Natural killer cell (primary cell): ENCODE results near the gene NALF2. TPM values are rescaled to one million over a fixed set of nuclear protein-coding genes. Genes with fewer than 3 reads are reported as not detected.

Experiments used
- ATAC-seq, 3 donors: fragments of 150-1000 bp in 2 of 3; fragments of 200-7000 bp in 1 of 3; cut with Tn5 transposase; 1 replicate in 1 of 3; 2 replicates in 2 of 3; pipeline ENCODE4 v1.10.0; 2021; ENCODE audit warnings: mild to moderate bottlenecking in 2 of 3, moderate library complexity in 2 of 3
- DNase-seq, 2 donors: peaks; one replicate each; pipeline versions ENCODE4 v3.0.0 to v3.0.0-alpha.2; 2013 to 2021; ENCODE audit warnings: mixed read lengths in 1 of 2
- H3K27ac ChIP-seq: one replicate; pipeline ENCODE4 v1.5.1; 2013; ENCODE audit warnings: mild to moderate bottlenecking, low read length
- H3K27me3 ChIP-seq: one replicate; pipeline ENCODE4 v1.6.1; 2013; ENCODE audit warnings: low read length; ENCODE audit not compliant: control insufficient read depth, insufficient read depth
- H3K36me3 ChIP-seq: one replicate; pipeline ENCODE4 v1.6.1; 2013; ENCODE audit warnings: low read length; ENCODE audit not compliant: control insufficient read depth, insufficient read depth
- H3K4me1 ChIP-seq: one replicate; pipeline ENCODE4 v1.6.1; 2013; ENCODE audit warnings: low read length; ENCODE audit not compliant: control insufficient read depth, insufficient read depth
- H3K4me3 ChIP-seq: one replicate; pipeline ENCODE4 v1.5.1; 2013; ENCODE audit warnings: low read length
- H3K9me3 ChIP-seq: one replicate; pipeline ENCODE4 v1.6.1; 2013; ENCODE audit warnings: low read length; ENCODE audit not compliant: control insufficient read depth, insufficient read depth
- H3K27ac Mint-ChIP-seq, 2 donors: one replicate each; pipeline ENCODE4 v1.8.0; 2022; ENCODE audit warnings: mild to moderate bottlenecking in 2 of 2, mixed read lengths in 2 of 2, moderate library complexity in 1 of 2
- H3K27me3 Mint-ChIP-seq, 2 donors: one replicate each; pipeline ENCODE4 v1.8.0; 2022; ENCODE audit warnings: low read depth in 2 of 2, mixed read lengths in 2 of 2
- H3K36me3 Mint-ChIP-seq: one replicate; pipeline ENCODE4 v1.8.0; 2022; ENCODE audit warnings: mixed read lengths
- H3K4me1 Mint-ChIP-seq, 2 donors: one replicate each; pipeline ENCODE4 v1.8.0; 2022; ENCODE audit warnings: mixed read lengths in 2 of 2
- H3K4me3 Mint-ChIP-seq: one replicate; pipeline ENCODE4 v1.8.0; 2022; ENCODE audit warnings: mild to moderate bottlenecking, moderate library complexity, mixed read lengths
- H3K9me3 Mint-ChIP-seq, 2 donors: one replicate each; pipeline ENCODE4 v1.8.0; 2022; ENCODE audit warnings: mixed read lengths in 2 of 2
- CTCF ChIP-seq: fragments of 200-600 bp; IDR thresholded peaks from one replicate; pipeline ENCODE4 v1.8.0; 2022; ENCODE audit warnings: antibody characterized with exemption
- WGBS: methylation state at CpG from one replicate; pipeline ENCODE4 v1.1.7; 2013; ENCODE audit warnings: missing lambda C conversion rate; ENCODE audit not compliant: insufficient coverage; 5-methylcytosine and 5-hydroxymethylcytosine counted together
- intact Hi-C: fragments of 100-400 bp; cut with micrococcal nuclease; formaldehyde crosslinking; loops from one replicate; pipeline ENCODE4 v1.14.2; 2022
- total RNA-seq, 4 donors: library from RNA; stranded (reverse); fragments of 120-200 nt in 1 of 4; gene quantifications; one replicate each; pipeline versions ENCODE4 v1.2.3 to v1.2.4, GENCODE V29; 2013 to 2022

The NALF2 gene
- total RNA-seq, 3 donors from 2014 or later (not counting 1 experiment from before 2014, with no cell fraction given): not detected

- DNase-seq (no peak), ATAC-seq (no peak)
- no peak for TF ChIP-seq CTCF
- 80% methylated on average over 6 of the region's 8 CpGs for WGBS
- H3K4me1 ChIP-seq: no peaks in the 10 kb centered on the region
- no peak overlapping the region for H3K27ac ChIP-seq
- intact Hi-C loops: no loop called here
- Mint-ChIP-seq H3K27ac (no peak overlapping the region), H3K4me3 (no peak overlapping the region), H3K4me1 (no peaks in the 10 kb centered on the region), H3K27me3 (peaks cover 0 to 8% of the 10 kb centered on the region in 2 donors), H3K36me3 (no peaks in the 10 kb centered on the region), H3K9me3 (no peaks in the 10 kb centered on the region)
- no peaks in the 10 kb centered on the region for H3K27me3 ChIP-seq
- H3K9me3 ChIP-seq: no peaks in the 10 kb centered on the region
- H3K4me3 ChIP-seq: no peak overlapping the region
- H3K36me3 ChIP-seq: no peaks in the 10 kb centered on the region
Observed at GRCh38 chrX:69531031-69531755, 27.1 kb downstream of the NALF2 start.

- Histone ChIP-seq H3K4me3 (no peak overlapping the region), H3K27me3 (no peaks in the 10 kb centered on the region), H3K4me1 (peaks cover 7% of the 10 kb centered on the region), H3K27ac (no peak overlapping the region), H3K36me3 (no peaks in the 10 kb centered on the region), H3K9me3 (no peaks in the 10 kb centered on the region)
- H3K4me3 Mint-ChIP-seq: no peak overlapping the region
- intact Hi-C loops: loop anchor here (5.0 kb wide), 1 partner anchor 562 kb away; no protein-coding TSS in a partner anchor
- no peak for DNase-seq
- peaks cover 8 to 13% of the 10 kb centered on the region in 2 donors for H3K4me1 Mint-ChIP-seq
- H3K9me3 Mint-ChIP-seq: no peaks in the 10 kb centered on the region
- H3K27me3 Mint-ChIP-seq: peaks cover 4 to 21% of the 10 kb centered on the region in 2 donors
- no peak overlapping the region for H3K27ac Mint-ChIP-seq
- WGBS: 88% methylated on average over 2 of the region's 2 CpGs
- no peak for TF ChIP-seq CTCF
- H3K36me3 Mint-ChIP-seq: no peaks in the 10 kb centered on the region
- ATAC-seq: no peak
Observed at GRCh38 chrX:69535661-69536060, 31.5 kb downstream of the NALF2 start.

GRCh38 chrX:69538321-69538876 is 34.3 kb downstream of the NALF2 start:
- no peaks in the 10 kb centered on the region for H3K36me3 Mint-ChIP-seq
- H3K27me3 Mint-ChIP-seq: peaks cover 4 to 21% of the 10 kb centered on the region in 2 donors
- 15% methylated on average over 44 of the region's 45 CpGs for WGBS
- ATAC-seq (peak; percentile 75 to 94 (median 88)), DNase-seq (peak; percentile 34 to 77)
- Histone ChIP-seq H3K4me3 (no peak overlapping the region), H3K27ac (no peak overlapping the region), H3K36me3 (no peaks in the 10 kb centered on the region), H3K27me3 (no peaks in the 10 kb centered on the region), H3K4me1 (peaks cover 7% of the 10 kb centered on the region), H3K9me3 (no peaks in the 10 kb centered on the region)
- peak; percentile 36 for TF ChIP-seq CTCF
- peak overlapping the region in 1 of 2 donors; percentile 55 for H3K27ac Mint-ChIP-seq
- no peak overlapping the region for H3K4me3 Mint-ChIP-seq
- H3K9me3 Mint-ChIP-seq: no peaks in the 10 kb centered on the region
- intact Hi-C loops: loop anchor here (5.0 kb wide), 1 partner anchor 559 kb away; no protein-coding TSS in a partner anchor
- H3K4me1 Mint-ChIP-seq: peaks cover 8 to 13% of the 10 kb centered on the region in 2 donors
